ENCODE measurements around the gene B4GAT1.

B4GAT1 gene

GRCh38 chr11:66314561-66315497 is 32.6 kb downstream of the B4GAT1 start:
- DNase-seq, result no peak
- no peak overlapping the region for H3K18ac ChIP-seq (ENCODE audit: low read length)
- H3K79me2 ChIP-seq (ENCODE audit: control insufficient read depth, insufficient read depth, low read length), result no peaks in the 10 kb centered on the region
- H2BK15ac ChIP-seq (replicated peaks; ENCODE audit: low read depth), result no peak overlapping the region
- no peak overlapping the region for H3K27ac ChIP-seq (ENCODE audit: low read depth, low read length)
- peaks cover 16% of the 10 kb centered on the region for H3K4me1 ChIP-seq (ENCODE audit: control insufficient read depth, low read depth, low read length)
- WGBS (ENCODE audit: extremely low coverage, insufficient coverage, low lambda C conversion rate), result no CpG with 5 or more reads among the region's 17 CpGs
- no peaks in the 10 kb centered on the region for H3K36me3 ChIP-seq (ENCODE audit: control insufficient read depth, insufficient read depth, low read length)
- no peak overlapping the region for H4K8ac ChIP-seq (ENCODE audit: low read depth, low read length)
- H3K9ac ChIP-seq (ENCODE audit: low read length), result no peak overlapping the region
- no peak overlapping the region for H3K4me3 ChIP-seq (ENCODE audit: low read length)
- H2BK5ac ChIP-seq (ENCODE audit: low read length), result no peak overlapping the region
- H3K23ac ChIP-seq (ENCODE audit: low read length), result no peak overlapping the region
- H3K56ac ChIP-seq (ENCODE audit: low read length), result no peak overlapping the region
- no peak overlapping the region for H2BK120ac ChIP-seq (ENCODE audit: low read depth, low read length)
- no peak overlapping the region for H4K5ac ChIP-seq (ENCODE audit: low read length)
- no peak overlapping the region for H3K4ac ChIP-seq (ENCODE audit: low read depth, low read length)
- no peak overlapping the region for H3K4me2 ChIP-seq (ENCODE audit: low read length)
- H3K27me3 ChIP-seq (ENCODE audit: insufficient read depth, low read length, poor library complexity), result no peaks in the 10 kb centered on the region
- no peak overlapping the region for H2AK5ac ChIP-seq (ENCODE audit: low read length)
- H3K79me1 ChIP-seq (ENCODE audit: low read length), result no peaks in the 10 kb centered on the region

- WGBS (ENCODE audit: extremely low coverage, insufficient coverage, low lambda C conversion rate), result no CpG with 5 or more reads among the region's 1 CpG
- Histone ChIP-seq H3K9ac (ENCODE audit: low read length) (peak overlapping the region; percentile 86), H3K27ac (ENCODE audit: low read depth, low read length) (peak overlapping the region; percentile 92)
Measured at GRCh38 chr11:66314186-66314501, 33.3 kb downstream of the B4GAT1 start.

GRCh38 chr11:66313321-66314185 is 33.9 kb downstream of the B4GAT1 start:
- Histone ChIP-seq H3K79me1 (ENCODE audit: low read length) (no peaks in the 10 kb centered on the region), H3K27ac (ENCODE audit: low read depth, low read length) (peak overlapping the region; percentile 92), H4K8ac (ENCODE audit: low read depth, low read length) (no peak overlapping the region), H3K4me1 (ENCODE audit: control insufficient read depth, low read depth, low read length) (peaks cover 16% of the 10 kb centered on the region), H3K56ac (ENCODE audit: low read length) (peak overlapping the region; percentile 93), H2BK120ac (ENCODE audit: low read depth, low read length) (peak overlapping the region; percentile 9), H3K4me2 (ENCODE audit: low read length) (peak overlapping the region; percentile 89), H3K36me3 (ENCODE audit: control insufficient read depth, insufficient read depth, low read length) (no peaks in the 10 kb centered on the region), H2BK15ac (replicated peaks; ENCODE audit: low read depth) (no peak overlapping the region), H3K79me2 (ENCODE audit: control insufficient read depth, insufficient read depth, low read length) (no peaks in the 10 kb centered on the region), H3K4ac (ENCODE audit: low read depth, low read length) (peak overlapping the region; percentile 75), H3K9ac (ENCODE audit: low read length) (peak overlapping the region; percentile 86), H3K23ac (ENCODE audit: low read length) (peak overlapping the region; percentile 24), H3K18ac (ENCODE audit: low read length) (peak overlapping the region; percentile 1), H2AK5ac (ENCODE audit: low read length) (peak overlapping the region; percentile 37), H3K27me3 (ENCODE audit: insufficient read depth, low read length, poor library complexity) (no peaks in the 10 kb centered on the region), H2BK5ac (ENCODE audit: low read length) (peak overlapping the region; percentile 70), H4K5ac (ENCODE audit: low read length) (no peak overlapping the region), H3K4me3 (ENCODE audit: low read length) (peak overlapping the region; percentile 44)
- no peak for DNase-seq
- no CpG with 5 or more reads among the region's 38 CpGs for WGBS (ENCODE audit: extremely low coverage, insufficient coverage, low lambda C conversion rate)

More at GRCh38 chr11:66314186-66314501, 33.3 kb downstream of the B4GAT1 start:
- DNase-seq, result no peak
- Histone ChIP-seq H2AK5ac (ENCODE audit: low read length) (peak overlapping the region; percentile 37), H2BK5ac (ENCODE audit: low read length) (peak overlapping the region; percentile 67), H3K18ac (ENCODE audit: low read length) (no peak overlapping the region), H3K4me1 (ENCODE audit: control insufficient read depth, low read depth, low read length) (peaks cover 16% of the 10 kb centered on the region), H3K79me1 (ENCODE audit: low read length) (no peaks in the 10 kb centered on the region), H3K27me3 (ENCODE audit: insufficient read depth, low read length, poor library complexity) (no peaks in the 10 kb centered on the region), H2BK15ac (replicated peaks; ENCODE audit: low read depth) (no peak overlapping the region), H3K4me2 (ENCODE audit: low read length) (no peak overlapping the region), H2BK120ac (ENCODE audit: low read depth, low read length) (no peak overlapping the region), H3K4ac (ENCODE audit: low read depth, low read length) (no peak overlapping the region), H3K79me2 (ENCODE audit: control insufficient read depth, insufficient read depth, low read length) (no peaks in the 10 kb centered on the region), H3K36me3 (ENCODE audit: control insufficient read depth, insufficient read depth, low read length) (no peaks in the 10 kb centered on the region), H4K8ac (ENCODE audit: low read depth, low read length) (no peak overlapping the region), H3K4me3 (ENCODE audit: low read length) (no peak overlapping the region), H4K5ac (ENCODE audit: low read length) (no peak overlapping the region), H3K56ac (ENCODE audit: low read length) (peak overlapping the region; percentile 93), H3K23ac (ENCODE audit: low read length) (no peak overlapping the region)

GRCh38 chr11:66312549-66313320 is 34.7 kb downstream of the B4GAT1 start:
- Histone ChIP-seq H3K4me3 (ENCODE audit: low read length) (peak overlapping the region; percentile 65), H3K27ac (ENCODE audit: low read depth, low read length) (peak overlapping the region; percentile 92), H4K8ac (ENCODE audit: low read depth, low read length) (no peak overlapping the region), H3K79me1 (ENCODE audit: low read length) (no peaks in the 10 kb centered on the region), H2BK5ac (ENCODE audit: low read length) (peak overlapping the region; percentile 70), H3K27me3 (ENCODE audit: insufficient read depth, low read length, poor library complexity) (no peaks in the 10 kb centered on the region), H3K23ac (ENCODE audit: low read length) (peak overlapping the region; percentile 24), H3K4ac (ENCODE audit: low read depth, low read length) (peak overlapping the region; percentile 75), H2BK120ac (ENCODE audit: low read depth, low read length) (peak overlapping the region; percentile 9), H2BK15ac (replicated peaks; ENCODE audit: low read depth) (no peak overlapping the region), H3K79me2 (ENCODE audit: control insufficient read depth, insufficient read depth, low read length) (no peaks in the 10 kb centered on the region), H3K9ac (ENCODE audit: low read length) (peak overlapping the region; percentile 86), H2AK5ac (ENCODE audit: low read length) (no peak overlapping the region), H3K18ac (ENCODE audit: low read length) (peak overlapping the region; percentile 1), H3K56ac (ENCODE audit: low read length) (peak overlapping the region; percentile 93), H4K5ac (ENCODE audit: low read length) (no peak overlapping the region), H3K36me3 (ENCODE audit: control insufficient read depth, insufficient read depth, low read length) (no peaks in the 10 kb centered on the region), H3K4me1 (ENCODE audit: control insufficient read depth, low read depth, low read length) (peaks cover 10% of the 10 kb centered on the region), H3K4me2 (ENCODE audit: low read length) (peak overlapping the region; percentile 100)
- WGBS (ENCODE audit: extremely low coverage, insufficient coverage, low lambda C conversion rate), result no CpG with 5 or more reads among the region's 52 CpGs
- DNase-seq, result peak; percentile 99

GRCh38 chr11:66311965-66312548 is 35.4 kb downstream of the B4GAT1 start:
- Histone ChIP-seq H3K56ac (ENCODE audit: low read length) (peak overlapping the region; percentile 97), H3K36me3 (ENCODE audit: control insufficient read depth, insufficient read depth, low read length) (no peaks in the 10 kb centered on the region), H3K18ac (ENCODE audit: low read length) (no peak overlapping the region), H3K4me2 (ENCODE audit: low read length) (peak overlapping the region; percentile 100), H3K23ac (ENCODE audit: low read length) (no peak overlapping the region), H3K79me2 (ENCODE audit: control insufficient read depth, insufficient read depth, low read length) (no peaks in the 10 kb centered on the region), H4K8ac (ENCODE audit: low read depth, low read length) (no peak overlapping the region), H4K5ac (ENCODE audit: low read length) (no peak overlapping the region), H3K27ac (ENCODE audit: low read depth, low read length) (peak overlapping the region; percentile 68), H2BK120ac (ENCODE audit: low read depth, low read length) (no peak overlapping the region), H2BK5ac (ENCODE audit: low read length) (peak overlapping the region; percentile 93), H2BK15ac (replicated peaks; ENCODE audit: low read depth) (no peak overlapping the region), H3K4me3 (ENCODE audit: low read length) (peak overlapping the region; percentile 71), H3K4me1 (ENCODE audit: control insufficient read depth, low read depth, low read length) (peaks cover 8% of the 10 kb centered on the region), H3K79me1 (ENCODE audit: low read length) (no peaks in the 10 kb centered on the region), H3K4ac (ENCODE audit: low read depth, low read length) (no peak overlapping the region), H2AK5ac (ENCODE audit: low read length) (no peak overlapping the region), H3K9ac (ENCODE audit: low read length) (peak overlapping the region; percentile 82), H3K27me3 (ENCODE audit: insufficient read depth, low read length, poor library complexity) (no peaks in the 10 kb centered on the region)
- WGBS (ENCODE audit: extremely low coverage, insufficient coverage, low lambda C conversion rate), result no CpG with 5 or more reads among the region's 44 CpGs
- DNase-seq, result peak; percentile 90
